ENCODE measurements around the gene ZFYVE21.

The ZFYVE21 gene

GRCh38 chr14:103702095-103702494, 13.5 kb upstream of the ZFYVE21 start:
- DNase-seq (ENCODE audit: low read depth) = no peak
- TF ChIP-seq CTCF (IDR thresholded peaks at IDR 0.05; ENCODE audit: low read length, missing control alignments) = no peak
- H3K4me3 ChIP-seq (replicated peaks; ENCODE audit: low read depth, low read length) = no peak overlapping the region

- DNase-seq (ENCODE audit: low read depth) = no peak
- H3K4me3 ChIP-seq (replicated peaks; ENCODE audit: low read depth, low read length) = no peak overlapping the region
- no peak for TF ChIP-seq CTCF (IDR thresholded peaks at IDR 0.05; ENCODE audit: low read length, missing control alignments)
These were observed 12.8 kb upstream of the ZFYVE21 start for GRCh38 chr14:103702497-103703432.

- TF ChIP-seq CTCF (IDR thresholded peaks at IDR 0.05; ENCODE audit: low read length, missing control alignments) = no peak
- no peak for DNase-seq (ENCODE audit: low read depth)
- H3K4me3 ChIP-seq (replicated peaks; ENCODE audit: low read depth, low read length) = no peak overlapping the region
These were observed 11.9 kb upstream of the ZFYVE21 start for GRCh38 chr14:103703433-103704385.

GRCh38 chr14:103704708-103705107, 10.9 kb upstream of the ZFYVE21 start:
- DNase-seq (ENCODE audit: low read depth) = no peak
- no peak for TF ChIP-seq CTCF (IDR thresholded peaks at IDR 0.05; ENCODE audit: low read length, missing control alignments)
- no peak overlapping the region for H3K4me3 ChIP-seq (replicated peaks; ENCODE audit: low read depth, low read length)

GRCh38 chr14:103705118-103705503, 10.5 kb upstream of the ZFYVE21 start:
- no peak for TF ChIP-seq CTCF (IDR thresholded peaks at IDR 0.05; ENCODE audit: low read length, missing control alignments)
- no peak overlapping the region for H3K4me3 ChIP-seq (replicated peaks; ENCODE audit: low read depth, low read length)
- DNase-seq (ENCODE audit: low read depth) = no peak

- DNase-seq (ENCODE audit: low read depth) = no peak
- no peak overlapping the region for H3K4me3 ChIP-seq (replicated peaks; ENCODE audit: low read depth, low read length)
- no peak for TF ChIP-seq CTCF (IDR thresholded peaks at IDR 0.05; ENCODE audit: low read length, missing control alignments)
These were observed 9.9 kb upstream of the ZFYVE21 start for GRCh38 chr14:103705504-103706284.
